SK-N-SH (cell line): ENCODE results near the gene COQ5. TPM values are rescaled to one million over a fixed set of nuclear protein-coding genes. Genes with fewer than 3 reads are reported as not detected.

Source experiments
- CTCF ChIA-PET: fragments of 300-600, 350-600 bp; formaldehyde crosslinking; extraction: SDS; loops from one replicate; lab custom pipeline; 2021; lab: Yijun Ruan, JAX
- POLR2A ChIA-PET: fragments of 350-600 bp; sonication (Branson Sonifier 250); formaldehyde crosslinking; extraction: SDS; loops from one replicate; lab custom pipeline; 2020; ENCODE audit warnings: antibody characterized with exemption, inconsistent platforms; lab: Yijun Ruan, JAX
- DNase-seq: peaks from one replicate; pipeline ENCODE4 v3.0.0; 2012
- H2AFZ ChIP-seq: fragments of 200-600 bp; sonication (generic); 2 replicates; pipeline ENCODE4 v1.8.1; 2016; ENCODE audit warnings: antibody characterized with exemption, mild to moderate bottlenecking, low read depth
- H3F3A ChIP-seq: fragments of 200-600 bp; sonication (generic); replicated peaks from 2 replicates; pipeline ENCODE3; 2016; ENCODE audit warnings: antibody characterized with exemption, mild to moderate bottlenecking; ENCODE audit not compliant: insufficient read depth
- H3K27ac ChIP-seq, 2 experiments: fragments of 200-500 bp in 1 of 2; fragments of 200-600 bp in 1 of 2; sonication (Bioruptor generic) in 1 of 2; sonication (generic), shearing (Covaris generic) in 1 of 2; 2 replicates each; pipeline versions ENCODE4 v1.5.1 to v1.6.1; 2014 to 2016; ENCODE audit warnings: low read depth in 2 of 2, inconsistent platforms in 1 of 2, low read length in 1 of 2, mild to moderate bottlenecking in 1 of 2, mixed read lengths in 1 of 2
- H3K27me3 ChIP-seq: fragments of 200-600 bp; sonication (generic), shearing (Covaris generic); 2 replicates; pipeline ENCODE4 v1.6.1; 2016; ENCODE audit warnings: mixed run types; ENCODE audit not compliant: insufficient read depth
- H3K36me3 ChIP-seq, 2 experiments: fragments of 200-500 bp in 1 of 2; fragments of 200-600 bp in 1 of 2; sonication (Bioruptor generic) in 1 of 2; sonication (generic) in 1 of 2; replicated peaks in 1 of 2; 2 replicates each; pipeline versions ENCODE3 to v1.5.1; 2014 to 2016; ENCODE audit warnings: low read length in 1 of 2, mild to moderate bottlenecking in 1 of 2; ENCODE audit not compliant: insufficient read depth in 2 of 2, control insufficient read depth in 1 of 2
- H3K4me1 ChIP-seq, 2 experiments: fragments of 200-500 bp in 1 of 2; fragments of 200-600 bp in 1 of 2; sonication (Bioruptor generic) in 1 of 2; sonication (generic), shearing (Covaris generic) in 1 of 2; 2 replicates each; pipeline versions ENCODE4 v1.5.1 to v1.6.1; 2014 to 2016; ENCODE audit warnings: low read depth in 1 of 2, low read length in 1 of 2, mixed run types in 1 of 2; ENCODE audit not compliant: insufficient read depth in 2 of 2, control insufficient read depth in 1 of 2
- H3K4me2 ChIP-seq: fragments of 200-600 bp; sonication (generic), shearing (Covaris generic); 2 replicates; pipeline ENCODE4 v1.6.1; 2017; ENCODE audit warnings: mixed run types
- H3K4me3 ChIP-seq, 2 experiments: fragments of 200-500 bp in 1 of 2; fragments of 200-600 bp in 1 of 2; sonication (Bioruptor generic) in 1 of 2; sonication (generic), shearing (Covaris generic) in 1 of 2; 2 replicates each; pipeline versions ENCODE4 v1.5.1 to v1.8.1; 2014 to 2016; ENCODE audit warnings: low read depth in 2 of 2, inconsistent platforms in 1 of 2, low read length in 1 of 2, mild to moderate bottlenecking in 1 of 2, mixed read lengths in 1 of 2, moderate library complexity in 1 of 2
- H3K79me2 ChIP-seq: fragments of 200-600 bp; sonication (generic); 2 replicates; pipeline ENCODE4 v1.8.1; 2017; ENCODE audit warnings: mild to moderate bottlenecking; ENCODE audit not compliant: insufficient read depth
- H3K9ac ChIP-seq: fragments of 200-600 bp; sonication (generic); 2 replicates; pipeline ENCODE4 v1.6.1; 2017; ENCODE audit warnings: mixed run types
- H3K9me2 ChIP-seq: fragments of 200-600 bp; sonication (generic); 2 replicates; pipeline ENCODE4 v1.6.1; 2017; ENCODE audit warnings: mixed run types
- H3K9me3 ChIP-seq: fragments of 200-600 bp; sonication (generic); 2 replicates; pipeline ENCODE4 v1.6.1; 2017; ENCODE audit warnings: mixed run types, mild to moderate bottlenecking, moderate library complexity
- H4K20me1 ChIP-seq: fragments of 200-600 bp; sonication (generic); 2 replicates; pipeline ENCODE4 v1.6.1; 2017; ENCODE audit warnings: mild to moderate bottlenecking, mixed run types; ENCODE audit not compliant: insufficient read depth
- CHD2 ChIP-seq: fragments of 150-350 bp; IDR thresholded peaks from 2 replicates; pipeline ENCODE4 v1.6.1; 2018; ENCODE audit warnings: low read length; ENCODE audit not compliant: partially characterized antibody
- CTCF ChIP-seq: fragments of 200-600 bp; sonication (generic); IDR thresholded peaks from 2 replicates; pipeline ENCODE4 v1.6.1; 2017; ENCODE audit warnings: antibody characterized with exemption, mild to moderate bottlenecking, moderate library complexity
- EP300 ChIP-seq, 2 experiments: IDR thresholded peaks; 2 replicates each; pipeline versions ENCODE4 v1.4.0 to v1.6.1; 2012; ENCODE audit warnings: borderline replicate concordance in 1 of 2, low read depth in 1 of 2, low read length in 1 of 2
- GATA2 ChIP-seq: sonication (generic); formaldehyde crosslinking; IDR thresholded peaks from 2 replicates; pipeline ENCODE4 v1.5.0; 2020; ENCODE audit warnings: mild to moderate bottlenecking, missing genetic modification reagents
- JUND ChIP-seq: IDR thresholded peaks from 2 replicates; pipeline ENCODE4 v1.4.0; 2012
- MXI1 ChIP-seq: IDR thresholded peaks from 2 replicates; pipeline ENCODE4 v1.6.1; 2012; ENCODE audit warnings: mild to moderate bottlenecking, low read depth, low read length, improper control_type of control experiment
- RAD21 ChIP-seq: IDR thresholded peaks from 2 replicates; pipeline ENCODE4 v1.6.1; 2012; ENCODE audit warnings: mild to moderate bottlenecking, low read length
- REST ChIP-seq: IDR thresholded peaks from 2 replicates; pipeline ENCODE4 v1.6.1; 2012; ENCODE audit warnings: mild to moderate bottlenecking, low read depth, low read length, moderate library complexity
- RFX5 ChIP-seq: IDR thresholded peaks from 2 replicates; pipeline ENCODE4 v1.6.1; 2012; ENCODE audit warnings: mild to moderate bottlenecking, improper control_type of control experiment, low read length
- RXRA ChIP-seq: IDR thresholded peaks from 2 replicates; pipeline ENCODE4 v1.4.0; 2012; ENCODE audit warnings: low read depth, mild to moderate bottlenecking, borderline replicate concordance
- SIN3A ChIP-seq: IDR thresholded peaks from 2 replicates; pipeline ENCODE4 v1.6.1; 2012; ENCODE audit warnings: low read depth, mild to moderate bottlenecking, low read length, moderate library complexity, borderline replicate concordance
- SMC3 ChIP-seq: IDR thresholded peaks from 2 replicates; pipeline ENCODE4 v1.6.1; 2012; ENCODE audit warnings: low read depth, low read length, improper control_type of control experiment
- TAF1 ChIP-seq: IDR thresholded peaks from 2 replicates; pipeline ENCODE4 v1.6.1; 2012; ENCODE audit warnings: low read depth, mild to moderate bottlenecking, low read length, moderate library complexity, borderline replicate concordance
- WGBS: methylation state at CpG from one replicate; pipeline ENCODE4 v1.1.6; 2017; ENCODE audit warnings: low lambda C conversion rate; 5-methylcytosine and 5-hydroxymethylcytosine counted together
- polyA plus RNA-seq, 3 experiments: library from polyadenylated mRNA; depleted of rRNA; stranded (reverse); fragments of >200 nt; gene quantifications; 2 replicates each; pipeline ENCODE4 v1.2.3, GENCODE V29; 2012
- TF ChIP-seq, protein P1 (sequence below): IDR thresholded peaks from 2 replicates; pipeline ENCODE4; 2012

COQ5 gene
- polyA plus RNA-seq, 1 of the 3 experiments (the other 2 are of a cell fraction), result 28.0 TPM

DNA sequence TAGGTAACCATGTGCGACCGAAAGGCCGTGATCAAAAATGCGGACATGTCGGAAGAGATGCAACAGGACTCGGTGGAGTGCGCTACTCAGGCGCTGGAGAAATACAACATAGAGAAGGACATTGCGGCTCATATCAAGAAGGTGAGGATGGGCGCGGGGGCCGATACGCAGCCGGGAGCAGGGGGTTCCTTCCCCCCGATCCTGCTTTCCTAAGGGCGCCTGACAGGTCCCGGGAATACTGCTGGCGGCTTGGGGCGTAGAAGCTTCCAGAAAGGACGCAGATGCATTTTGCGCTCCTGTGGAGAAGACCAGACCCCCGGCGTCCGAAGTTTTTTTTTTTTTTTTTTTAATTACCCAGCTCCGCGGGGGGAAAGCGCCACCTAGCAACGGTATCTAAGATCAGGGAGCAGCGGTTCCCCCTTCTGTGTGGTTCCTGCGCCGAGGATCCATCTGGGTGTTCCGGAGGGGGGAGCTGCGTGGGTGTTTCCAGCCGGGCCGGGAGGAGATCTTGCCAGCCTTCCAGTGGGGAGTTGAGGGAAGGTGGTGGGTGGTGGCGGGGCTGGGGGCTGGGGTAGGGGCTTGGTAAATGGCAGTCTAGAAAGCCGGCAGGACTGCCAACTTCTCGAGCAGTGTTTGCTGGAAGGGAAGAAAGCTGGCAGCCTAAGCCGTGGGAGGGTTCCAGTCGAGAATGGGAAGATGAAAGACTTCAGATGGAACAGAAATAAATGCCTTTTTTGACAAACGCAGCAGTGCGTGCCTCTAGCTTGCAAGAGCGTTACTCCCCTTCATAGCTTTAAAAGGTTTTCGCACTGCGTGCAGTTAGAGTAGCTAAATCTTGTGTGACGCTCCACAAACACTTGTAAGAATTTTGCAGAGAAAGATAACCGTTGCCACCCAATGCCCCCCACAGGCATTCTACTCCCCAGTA is 32.3 kb downstream of the COQ5 start:
- TF ChIP-seq RFX5 (no peak), EP300 (IDR thresholded peaks at IDR 0.05; ENCODE audit: borderline replicate concordance in 1 of 2, low read depth in 1 of 2, low read length in 1 of 2) (0 out of 4 replicates have a peak, but pooled peaks of 1 of the 2 experiments have one; percentile 15), RAD21 (peak; percentile 45), RXRA (no peak), CTCF (peak; percentile 27; the same call in 1 of the 2 replicates), JUND (no peak), REST (no peak), TAF1 (peak; percentile 6; the same call in 1 of the 2 replicates), CHD2 (no peak), GATA2 (peak; percentile 48), MXI1 (peak; percentile 35; the same call in 1 of the 2 replicates), SMC3 (peak; percentile 12; the same call in 1 of the 2 replicates), SIN3A (peak; percentile 60; the same call in 1 of the 2 replicates)
- TF ChIP-seq, protein P1, sequence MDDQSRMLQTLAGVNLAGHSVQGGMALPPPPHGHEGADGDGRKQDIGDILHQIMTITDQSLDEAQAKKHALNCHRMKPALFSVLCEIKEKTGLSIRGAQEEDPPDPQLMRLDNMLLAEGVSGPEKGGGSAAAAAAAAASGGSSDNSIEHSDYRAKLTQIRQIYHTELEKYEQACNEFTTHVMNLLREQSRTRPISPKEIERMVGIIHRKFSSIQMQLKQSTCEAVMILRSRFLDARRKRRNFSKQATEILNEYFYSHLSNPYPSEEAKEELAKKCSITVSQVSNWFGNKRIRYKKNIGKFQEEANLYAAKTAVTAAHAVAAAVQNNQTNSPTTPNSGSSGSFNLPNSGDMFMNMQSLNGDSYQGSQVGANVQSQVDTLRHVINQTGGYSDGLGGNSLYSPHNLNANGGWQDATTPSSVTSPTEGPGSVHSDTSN, result no peak
- TF ChIP-seq, all 33 proteins: peak for 8
- WGBS, result under 1% methylated on average over 40 of the region's 47 CpGs
- H2AFZ ChIP-seq, result peak overlapping the region; percentile 59; the same call in 1 of the 2 replicates

More for the DNA sequence above, 32.3 kb downstream of the COQ5 start:
- Histone ChIP-seq H3K4me1 (peaks cover 0 to 11% of the 10 kb centered on the region in 2 experiments; a peak in 2 of 4 replicates), H3K4me3 (peak overlapping the region; percentile 83 to 89), H3K4me2 (peak overlapping the region; percentile 81), H3K79me2 (peaks cover 50% of the 10 kb centered on the region), H3K9ac (peak overlapping the region; percentile 81), H4K20me1 (peaks cover 25% of the 10 kb centered on the region), H3K27me3 (no peaks in the 10 kb centered on the region), H3K9me3 (no peaks in the 10 kb centered on the region), H3K27ac (peak overlapping the region; percentile 63 to 88; a peak in 3 of 4 replicates), H3K9me2 (no peaks in the 10 kb centered on the region), H3K36me3 (peaks cover 23 to 29% of the 10 kb centered on the region in 2 experiments), H3F3A (peaks cover 25% of the 10 kb centered on the region)
- DNase-seq, result peak; percentile 81
- ChIA-PET CTCF (interaction anchor here (0.6 to 3.5 kb wide), 9 partner anchors 11 to 147 kb away, joined by 3 to 18 read pairs (median 4); partner anchors contain the start of gene SRSF9), POLR2A (interaction anchor here (0.7 to 2.8 kb wide), 13 partner anchors 9 to 84 kb away, joined by 3 to 12 read pairs (median 4); partner anchors contain the start of genes COX6A1, POP5 and SRSF9)
